Omental fat pad (tissue), 4 donors: ENCODE results near the gene OR52E1. TPM values are rescaled to one million over a fixed set of nuclear protein-coding genes. Genes with fewer than 3 reads are reported as not detected.

Source experiments
- ATAC-seq: fragments of 150-250 bp; one replicate; pipeline ENCODE4 v1.9.1; 2016; ENCODE audit warnings: mild to moderate bottlenecking, moderate library complexity; ENCODE audit not compliant: low FRiP score
- DNase-seq: peaks from one replicate; pipeline ENCODE4 v3.0.0-alpha.2; 2019; ENCODE audit warnings: low spot score
- total RNA-seq, 4 donors: library from RNA; depleted of rRNA; stranded (reverse); fragments of >200 nt; gene quantifications; one replicate each; pipeline ENCODE4 v1.1.0, GENCODE V29; 2016
- TF ChIP-seq, protein P1 (sequence below), 3 donors: fragments of 450-650 bp; IDR thresholded peaks; one replicate each; pipeline ENCODE4 v1.5.1; 2016 to 2017; ENCODE audit warnings: antibody characterized with exemption in 3 of 3, mild to moderate bottlenecking in 3 of 3, moderate library complexity in 2 of 3

OR52E1 gene
- total RNA-seq, 4 donors from 2014 or later, result not detected

DNA sequence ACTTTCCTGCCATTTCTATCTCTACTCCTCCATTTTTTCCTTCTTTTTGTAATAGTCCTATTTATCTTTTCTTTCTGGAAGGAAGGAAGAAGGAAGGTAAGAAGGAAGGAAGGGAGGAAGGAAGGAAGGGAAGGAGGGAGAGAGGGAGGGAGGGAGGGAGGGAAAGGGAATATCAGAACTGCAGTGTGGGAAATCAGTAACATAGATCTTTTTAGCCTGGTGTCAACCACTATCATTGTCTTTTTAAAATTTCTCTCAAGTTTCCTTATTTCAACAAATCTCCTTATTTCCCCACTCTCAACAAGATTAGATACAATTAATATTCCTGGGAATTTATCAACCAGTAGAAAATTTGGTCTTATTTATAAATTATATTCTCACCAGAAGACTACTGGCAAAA, 33.7 kb downstream of the OR52E1 start:
- TF ChIP-seq, protein P1, sequence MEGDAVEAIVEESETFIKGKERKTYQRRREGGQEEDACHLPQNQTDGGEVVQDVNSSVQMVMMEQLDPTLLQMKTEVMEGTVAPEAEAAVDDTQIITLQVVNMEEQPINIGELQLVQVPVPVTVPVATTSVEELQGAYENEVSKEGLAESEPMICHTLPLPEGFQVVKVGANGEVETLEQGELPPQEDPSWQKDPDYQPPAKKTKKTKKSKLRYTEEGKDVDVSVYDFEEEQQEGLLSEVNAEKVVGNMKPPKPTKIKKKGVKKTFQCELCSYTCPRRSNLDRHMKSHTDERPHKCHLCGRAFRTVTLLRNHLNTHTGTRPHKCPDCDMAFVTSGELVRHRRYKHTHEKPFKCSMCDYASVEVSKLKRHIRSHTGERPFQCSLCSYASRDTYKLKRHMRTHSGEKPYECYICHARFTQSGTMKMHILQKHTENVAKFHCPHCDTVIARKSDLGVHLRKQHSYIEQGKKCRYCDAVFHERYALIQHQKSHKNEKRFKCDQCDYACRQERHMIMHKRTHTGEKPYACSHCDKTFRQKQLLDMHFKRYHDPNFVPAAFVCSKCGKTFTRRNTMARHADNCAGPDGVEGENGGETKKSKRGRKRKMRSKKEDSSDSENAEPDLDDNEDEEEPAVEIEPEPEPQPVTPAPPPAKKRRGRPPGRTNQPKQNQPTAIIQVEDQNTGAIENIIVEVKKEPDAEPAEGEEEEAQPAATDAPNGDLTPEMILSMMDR (IDR thresholded peaks at IDR 0.05), result no peak
- ATAC-seq (no peak), DNase-seq (no peak)

- no peak for DNase-seq
- TF ChIP-seq, protein P1 (IDR thresholded peaks at IDR 0.05), result no peak
- no peak for ATAC-seq
Measured at GRCh38 chr11:5107285-5107684, 37.9 kb downstream of the OR52E1 start.

DNA sequence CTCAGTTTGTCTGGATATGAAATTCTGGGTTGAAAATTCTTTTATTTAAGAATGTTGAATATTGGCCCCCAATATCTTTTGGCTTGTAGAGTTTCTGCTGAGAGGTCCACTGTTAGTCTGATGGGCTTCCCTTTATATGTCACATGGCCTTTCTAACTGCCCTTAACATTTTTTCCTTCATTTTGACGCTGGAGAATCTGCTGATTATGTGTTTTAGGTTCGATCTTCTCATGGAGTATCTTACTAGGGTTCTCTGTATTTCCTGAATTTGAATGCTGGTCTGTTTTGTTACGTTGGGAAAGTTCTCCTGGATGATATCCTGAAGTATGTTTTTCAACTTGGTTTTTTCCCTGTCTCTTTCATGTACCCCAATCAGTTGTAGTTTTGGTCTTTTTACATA, 46.0 kb downstream of the OR52E1 start:
- no peak for DNase-seq
- no peak for ATAC-seq
- TF ChIP-seq, protein P1 (IDR thresholded peaks at IDR 0.05), result no peak

DNA sequence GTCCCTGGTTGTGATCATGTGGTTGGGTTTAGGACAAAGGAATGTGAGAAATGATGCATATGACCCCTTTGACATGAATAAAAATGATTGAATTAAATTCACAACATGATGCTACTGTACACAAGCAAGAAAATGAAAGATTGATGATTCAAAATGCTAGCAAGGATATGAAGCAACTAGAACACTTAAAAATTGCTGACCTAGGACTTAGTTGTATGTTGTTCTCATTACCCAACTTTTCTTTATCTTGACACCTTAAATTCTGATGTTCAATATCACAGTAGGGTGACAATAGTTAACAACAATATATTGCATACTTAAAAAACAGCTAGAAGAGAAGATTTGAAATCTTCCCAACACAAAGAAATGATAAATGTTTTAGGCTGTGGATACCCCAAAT, 48.2 kb downstream of the OR52E1 start:
- no peak for DNase-seq
- ATAC-seq, result no peak
- TF ChIP-seq, protein P1 (IDR thresholded peaks at IDR 0.05), result no peak

DNA sequence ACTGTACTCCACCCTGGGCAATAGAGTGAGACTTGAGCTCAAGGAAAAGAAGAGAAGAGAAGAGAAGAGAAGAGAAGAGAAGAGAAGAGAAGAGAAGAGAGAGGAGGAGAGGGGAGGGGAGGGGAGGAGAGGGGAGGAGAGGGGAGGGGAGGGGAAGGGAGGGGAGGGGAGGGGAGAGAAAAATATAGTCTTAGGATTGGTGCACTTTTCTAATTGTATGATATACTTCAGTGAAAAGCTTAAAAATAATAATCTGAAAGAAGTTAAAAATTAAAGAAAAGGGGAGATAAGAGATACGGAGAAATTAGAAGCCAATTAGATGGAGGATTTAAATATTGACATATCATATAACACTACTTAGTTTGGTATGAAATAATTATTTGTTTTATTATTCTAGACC, 49.5 kb downstream of the OR52E1 start:
- ATAC-seq, result no peak
- TF ChIP-seq, protein P1 (IDR thresholded peaks at IDR 0.05), result no peak

More for the DNA sequence above, 49.5 kb downstream of the OR52E1 start:
- DNase-seq, result no peak

Other genes with a start within 250 kb of the OR52E1 start
- gene OR51F2, start 248.3 kb upstream of the OR52E1 start, total RNA-seq, result not detected
- not detected for gene OR51S1, start 220.4 kb upstream of the OR52E1 start, total RNA-seq
- not detected for gene OR51T1, start 187.7 kb upstream of the OR52E1 start, total RNA-seq
- not detected for gene OR51A7, start 165.8 kb upstream of the OR52E1 start, total RNA-seq
- not detected for gene OR51G2, start 150.2 kb upstream of the OR52E1 start, total RNA-seq
- gene OR51G1, start 145.2 kb upstream of the OR52E1 start, total RNA-seq, result not detected
- gene OR51A4, start 122.0 kb upstream of the OR52E1 start, total RNA-seq, result not detected
- not detected for gene OR51A2, start 113.9 kb upstream of the OR52E1 start, total RNA-seq
- not detected for gene OR51L1, start 74.7 kb upstream of the OR52E1 start, total RNA-seq
- gene OR52J3, start 23.0 kb upstream of the OR52E1 start, total RNA-seq, result not detected
- gene OR52E2, start 9.9 kb upstream of the OR52E1 start, total RNA-seq, result not detected
- gene OR52A5, start 68.8 kb downstream of the OR52E1 start, total RNA-seq, result not detected
- not detected for gene OR52A1, start 85.2 kb downstream of the OR52E1 start, total RNA-seq
- not detected for gene OR51V1, start 131.1 kb downstream of the OR52E1 start, total RNA-seq
- gene HBB, start 157.5 kb downstream of the OR52E1 start, total RNA-seq, result 1,000 to 10,000 TPM in 1 of 4 donors, 100 to 1,000 TPM in 3; 160 to 1,928 (median 219) TPM
- gene HBD, start 164.9 kb downstream of the OR52E1 start, total RNA-seq, result 1 to 10 TPM in 2 of 4 donors, not detected in 2; 1.1 to 3.2 TPM
- gene HBG1, start 180.3 kb downstream of the OR52E1 start, total RNA-seq, result not detected
- 1 to 10 TPM in 1 of 4 donors, not detected in 3; 2.1 TPM for gene HBG2, start 185.2 kb downstream of the OR52E1 start, total RNA-seq
- gene HBE1, start 200.4 kb downstream of the OR52E1 start, total RNA-seq, result not detected
- not detected for gene OR51B4, start 232.4 kb downstream of the OR52E1 start, total RNA-seq